ENCODE data around the gene ZNF565. TPM values are rescaled to one million over a fixed set of nuclear protein-coding genes. Genes with fewer than 3 reads are reported as not detected.

Gene ZNF565
- total RNA-seq, 1 experiment from 2014 or later = 3.2 TPM

DNA sequence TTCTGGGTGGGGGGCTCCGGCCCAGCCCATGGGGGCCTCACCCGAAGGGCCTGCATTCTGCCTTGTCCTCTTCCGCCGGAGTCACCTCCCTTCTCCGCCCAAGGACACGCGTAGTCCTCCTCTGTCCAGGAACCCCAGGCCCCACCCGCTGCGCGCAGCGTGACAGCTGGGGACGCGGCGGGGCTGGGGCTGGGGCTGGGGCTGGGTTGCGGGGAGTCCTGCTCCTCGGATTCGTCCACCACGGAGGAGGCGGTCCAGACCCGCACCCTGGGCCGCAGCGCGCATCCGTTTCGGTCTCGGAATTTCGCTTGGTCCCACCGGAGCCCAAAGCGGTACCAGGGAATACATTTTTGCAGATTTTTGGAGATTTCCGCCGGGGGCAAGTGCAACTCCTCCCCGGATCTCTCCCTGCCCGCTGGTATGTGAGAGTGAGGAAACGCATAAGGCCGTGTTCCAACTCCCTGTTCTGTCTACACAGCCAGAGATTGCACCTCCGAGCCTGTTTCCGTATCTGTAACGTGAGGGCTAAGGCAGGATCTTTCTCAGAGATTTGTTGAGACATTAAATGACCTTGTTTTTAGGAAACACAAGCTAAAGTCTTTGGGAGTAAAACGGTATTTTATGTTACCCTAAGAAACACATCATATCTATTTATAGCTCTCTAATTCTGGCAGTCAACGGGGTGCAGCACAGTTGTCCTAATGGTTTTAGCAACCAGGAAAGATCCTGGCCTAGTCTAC, 61.9 kb downstream of the ZNF565 start, which contains the start of gene COX7A1:
COX7A1 (minus strand) TSS at position 96 of the 740 bp plus-strand sequence; CDS start at position 56, 40 bp downstream.
- intact Hi-C loops (cut with micrococcal nuclease) = no loop called here
- CTCF ChIA-PET = no interaction called here
- no peak within 1 kb of the TSS for H3K9ac ChIP-seq (ENCODE audit: low read length)

GRCh38 chr19:36152019-36152351, 62.5 kb downstream of the ZNF565 start:
- no peak overlapping the region for H3K27ac ChIP-seq (ENCODE audit: low read depth, low read length)
- no peak overlapping the region for H3K4me3 ChIP-seq (replicated peaks in 1 of 2; ENCODE audit: low read depth in 1 of 2, low read length in 2 of 2)
- H3K36me3 ChIP-seq (ENCODE audit: control insufficient read depth in 1 of 2, insufficient read depth in 2 of 2, low read length in 2 of 2) = peaks cover 17 to 39% of the 10 kb centered on the region in 2 experiments
- BruUV-seq (replicated peaks) = no TSS peak
- RAD21 ChIA-PET (ENCODE audit: low non-redundant PET in 1 of 2, low total read pairs in 2 of 2, uncharacterized antibody in 2 of 2, unreplicated experiment in 2 of 2) = no interaction called here
- no peaks in the 10 kb centered on the region for H4K20me1 ChIP-seq (ENCODE audit: insufficient read depth)
- no peak overlapping the region for H3K9ac ChIP-seq (ENCODE audit: low read length)
- TF ChIP-seq EZH2 (IDR thresholded peaks at IDR 0.05) = no peak
- TF ChIP-seq FOSL1 (IDR thresholded peaks at IDR 0.05; ENCODE audit: low read depth) = no peak
- no peak for TF ChIP-seq CBX3 (IDR thresholded peaks at IDR 0.05; ENCODE audit: low read depth)
- TF ChIP-seq JUND (IDR thresholded peaks at IDR 0.05) = no peak
- TF ChIP-seq ZNF274 (IDR thresholded peaks at IDR 0.05; ENCODE audit: low read depth, low read length) = no peak
- no peak for TF ChIP-seq SRF (IDR thresholded peaks at IDR 0.05; ENCODE audit: low read depth)
- no peak for TF ChIP-seq TCF7L2 (IDR thresholded peaks at IDR 0.05; ENCODE audit: borderline replicate concordance, extremely low read depth, insufficient read depth, insufficient read length)
- no peak for TF ChIP-seq RAD21 (IDR thresholded peaks at IDR 0.05; ENCODE audit: low read depth)
- no peak for TF ChIP-seq SIN3A (IDR thresholded peaks at IDR 0.05; ENCODE audit: low read depth)
- TF ChIP-seq, protein P1, sequence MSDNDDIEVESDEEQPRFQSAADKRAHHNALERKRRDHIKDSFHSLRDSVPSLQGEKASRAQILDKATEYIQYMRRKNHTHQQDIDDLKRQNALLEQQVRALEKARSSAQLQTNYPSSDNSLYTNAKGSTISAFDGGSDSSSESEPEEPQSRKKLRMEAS (IDR thresholded peaks at IDR 0.05) = no peak
- no peak for TF ChIP-seq POLR2AphosphoS5 (IDR thresholded peaks at IDR 0.05; ENCODE audit: low read depth, low read length)
- peaks cover 13% of the 10 kb centered on the region; the same call in 1 of the 2 replicates for H3K79me2 ChIP-seq (ENCODE audit: insufficient read depth, low read length)
- H2AFZ ChIP-seq (ENCODE audit: low read depth, low read length, poor library complexity, severe bottlenecking) = no peak overlapping the region
- H3K9me3 ChIP-seq (ENCODE audit: control insufficient read depth in 1 of 2, insufficient read depth in 1 of 2, low read depth in 1 of 2, low read length in 2 of 2) = no peaks in the 10 kb centered on the region
- no peaks in the 10 kb centered on the region for H3K27me3 ChIP-seq (ENCODE audit: insufficient read depth, low read length)
- H3K9me2 ChIP-seq (ENCODE audit: insufficient read depth) = no peaks in the 10 kb centered on the region
- CTCF ChIA-PET = no interaction called here
- DNase-seq (ENCODE audit: low read depth, low spot score) (no peak), ATAC-seq (no peak)
- POLR2A ChIA-PET = no interaction called here
- intact Hi-C loops (cut with micrococcal nuclease) = no loop called here
- H3K4me1 ChIP-seq (ENCODE audit: control insufficient read depth in 1 of 2, insufficient read depth in 2 of 2, low read length in 2 of 2) = no peaks in the 10 kb centered on the region
- H3K4me2 ChIP-seq (ENCODE audit: low read length) = no peak overlapping the region

More for the DNA sequence above, 61.9 kb downstream of the ZNF565 start, which contains the start of gene COX7A1:
- Histone ChIP-seq H3K9me2 (ENCODE audit: insufficient read depth) (no peaks in the 10 kb centered on the region), H4K20me1 (ENCODE audit: insufficient read depth) (no peaks in the 10 kb centered on the region), H3K36me3 (ENCODE audit: control insufficient read depth in 1 of 2, insufficient read depth in 2 of 2, low read length in 2 of 2) (peaks cover 15 to 36% of the 10 kb centered on the region in 2 experiments), H2AFZ (ENCODE audit: low read depth, low read length, poor library complexity, severe bottlenecking) (no peak within 1 kb of the TSS), H3K9me3 (ENCODE audit: control insufficient read depth in 1 of 2, insufficient read depth in 1 of 2, low read depth in 1 of 2, low read length in 2 of 2) (no peaks in the 10 kb centered on the region), H3K79me2 (ENCODE audit: insufficient read depth, low read length) (peaks cover 10% of the 10 kb centered on the region; the same call in 1 of the 2 replicates), H3K4me3 (replicated peaks in 1 of 2; ENCODE audit: low read depth in 1 of 2, low read length in 2 of 2) (no peak within 1 kb of the TSS), H3K4me1 (ENCODE audit: control insufficient read depth in 1 of 2, insufficient read depth in 2 of 2, low read length in 2 of 2) (no peaks in the 10 kb centered on the region), H3K27ac (ENCODE audit: low read depth, low read length) (no peak within 1 kb of the TSS), H3K27me3 (ENCODE audit: insufficient read depth, low read length) (no peaks in the 10 kb centered on the region), H3K4me2 (ENCODE audit: low read length) (no peak within 1 kb of the TSS)
- ChIA-PET POLR2A (interaction anchor here (1.4 kb wide), 1 partner anchor 8 kb away, joined by 3 read pairs; no protein-coding TSS in a partner anchor), RAD21 (ENCODE audit: low non-redundant PET in 1 of 2, low total read pairs in 2 of 2, uncharacterized antibody in 2 of 2, unreplicated experiment in 2 of 2) (no interaction called here)
- BruUV-seq (replicated peaks) = no TSS peak
- peak; percentile 27; the same call in 1 of the 2 replicates for ATAC-seq
- TF ChIP-seq POLR2AphosphoS5 (IDR thresholded peaks at IDR 0.05; ENCODE audit: low read depth, low read length) (0 out of 2 replicates have a peak, but pooled peaks have one; percentile 1), YY1 (IDR thresholded peaks at IDR 0.05; ENCODE audit: extremely low read depth, insufficient replicate concordance, low read depth, low read length) (no peak)
- DNase-seq (ENCODE audit: low read depth, low spot score) = no peak
